Endothelial cell of coronary artery (primary cell): ENCODE measurements around the gene CT45A3. TPM values are rescaled to one million over a fixed set of nuclear protein-coding genes. Genes with fewer than 3 reads are reported as not detected.

ENCODE experiments used
- total RNA-seq: library from RNA; depleted of rRNA; stranded (reverse); fragments of >200 nt; gene quantifications from 2 replicates; pipeline ENCODE4 v1.2.3, GENCODE V29; 2014

The CT45A3 gene
- total RNA-seq, result not detected in 2 replicates

GRCh38 chrX:135768091-135768490 is at the start of gene CT45A3:
Gene CT45A3, minus strand, starts transcription at chrX:135768191. Its CDS starts 3,747 bp downstream, at chrX:135764444.

GRCh38 chrX:135802687-135803086 is 34.7 kb upstream of the CT45A3 start, which contains the start of gene CT45A6:
Gene CT45A6, minus strand, starts transcription at chrX:135802787. Its CDS starts 3,794 bp downstream, at chrX:135798993.

GRCh38 chrX:135785403-135785802 is 17.4 kb upstream of the CT45A3 start, which contains the start of gene CT45A5:
Gene CT45A5, minus strand, starts transcription at chrX:135785503. Its CDS starts 3,774 bp downstream, at chrX:135781729.

GRCh38 chrX:135713183-135713689 is 54.8 kb downstream of the CT45A3 start, which contains the start of gene CT45A1:
Gene CT45A1, plus strand, starts transcription at chrX:135713639. Its CDS starts 5,302 bp downstream, at chrX:135718941.

Other genes with a start within 250 kb of the CT45A3 start
- 2.9 and 3.6 TPM in 2 replicates for gene INTS6L, start 247.5 kb downstream of the CT45A3 start, total RNA-seq
- not detected in 2 replicates for gene CT45A1, start 54.6 kb downstream of the CT45A3 start, total RNA-seq
- not detected in 2 replicates for gene CT45A5, start 17.3 kb upstream of the CT45A3 start, total RNA-seq
- gene CT45A6, start 34.6 kb upstream of the CT45A3 start, total RNA-seq, result not detected in 2 replicates
- not detected in 2 replicates for gene CT45A2, start 51.8 kb upstream of the CT45A3 start, total RNA-seq
- not detected in 2 replicates for gene CT45A7, start 69.1 kb upstream of the CT45A3 start, total RNA-seq
- gene CT45A8, start 86.3 kb upstream of the CT45A3 start, total RNA-seq, result not detected in 2 replicates
- gene CT45A9, start 103.6 kb upstream of the CT45A3 start, total RNA-seq, result not detected in 2 replicates
- gene CT45A10, start 125.3 kb upstream of the CT45A3 start, total RNA-seq, result not detected in 2 replicates
- gene SAGE1, start 125.5 kb upstream of the CT45A3 start, total RNA-seq, result not detected in 2 replicates
- 5.8 and 8.1 TPM in 2 replicates for gene MMGT1, start 205.8 kb upstream of the CT45A3 start, total RNA-seq
- gene SLC9A6, start 217.2 kb upstream of the CT45A3 start, total RNA-seq, result 12.7 and 14.8 TPM in 2 replicates